PC-3 (cell line): ENCODE measurements around the gene ORMDL2. TPM values are rescaled to one million over a fixed set of nuclear protein-coding genes. Genes with fewer than 3 reads are reported as not detected.

Source experiments
- ATAC-seq: fragments of 200-7000 bp; cut with Tn5 transposase; 2 replicates; pipeline ENCODE4 v1.9.1; 2020; ENCODE audit warnings: mild to moderate bottlenecking, moderate library complexity
- BruUV-seq: library from RNA; stranded (reverse); fragments of 400-500 nt; replicated peaks from 2 replicates; lab custom pipeline; 2021; lab: Mats Ljungman, UMichigan
- CTCF ChIA-PET: fragments of 300-600 bp; sonication (Branson Sonifier 250); formaldehyde crosslinking; loops from one replicate; lab custom pipeline; 2022; ENCODE audit warnings: antibody characterized with exemption; lab: Charles Lee
- POLR2A ChIA-PET: fragments of 300-600 bp; sonication (Branson Sonifier 250); formaldehyde crosslinking; loops from one replicate; lab custom pipeline; 2022; ENCODE audit warnings: antibody characterized with exemption; ENCODE audit not compliant: unreplicated experiment; lab: Charles Lee
- DNase-seq: peaks from one replicate; pipeline ENCODE4 v3.0.0-alpha.2; 2015
- H2AFZ ChIP-seq: fragments of 300-600 bp; sonication (generic); 2 replicates; pipeline ENCODE4 v1.6.0; 2016; ENCODE audit warnings: antibody characterized with exemption, low read length
- H3F3A ChIP-seq: fragments of 300-600 bp; sonication (generic); one replicate; pipeline ENCODE4 v1.6.0; 2017; ENCODE audit warnings: antibody characterized with exemption, low read length, control low read depth, mild to moderate bottlenecking; ENCODE audit not compliant: unreplicated experiment
- H3K27ac ChIP-seq: fragments of 300-600 bp; sonication (generic); 2 replicates; pipeline ENCODE4 v1.5.1; 2016; ENCODE audit warnings: mild to moderate bottlenecking, low read length
- H3K27me3 ChIP-seq: fragments of 300-600 bp; sonication (generic); 2 replicates; pipeline ENCODE4 v1.6.1; 2016; ENCODE audit warnings: low read length, mixed read lengths
- H3K36me3 ChIP-seq: fragments of 300-600 bp; sonication (generic); 2 replicates; pipeline ENCODE4 v1.6.1; 2016; ENCODE audit warnings: low read depth, mixed run types, low read length, mixed read lengths
- H3K4me1 ChIP-seq: fragments of 300-600 bp; sonication (generic); 2 replicates; pipeline ENCODE4 v1.5.1; 2016; ENCODE audit warnings: low read length; ENCODE audit not compliant: insufficient read depth
- H3K4me2 ChIP-seq: fragments of 300-600 bp; sonication (generic); 2 replicates; pipeline ENCODE4 v1.6.0; 2016; ENCODE audit warnings: low read length
- H3K4me3 ChIP-seq: fragments of 300-600 bp; sonication (generic); 2 replicates; pipeline ENCODE4 v1.5.1; 2016; ENCODE audit warnings: mild to moderate bottlenecking, low read length, mixed read lengths
- H3K79me2 ChIP-seq: fragments of 300-600 bp; sonication (generic); 2 replicates; pipeline ENCODE4 v1.6.1; 2017; ENCODE audit warnings: low read length, mixed read lengths
- H3K9ac ChIP-seq: fragments of 300-600 bp; sonication (generic); 2 replicates; pipeline ENCODE4 v1.6.0; 2016; ENCODE audit warnings: mild to moderate bottlenecking, low read length
- H3K9me2 ChIP-seq: fragments of 300-600 bp; sonication (generic); replicated peaks from 2 replicates; pipeline ENCODE4 v1.6.1; 2016; ENCODE audit warnings: mixed run types, low read length, mixed read lengths
- H3K9me3 ChIP-seq: fragments of 300-600 bp; sonication (generic); 2 replicates; pipeline ENCODE4 v1.6.1; 2016; ENCODE audit warnings: low read length, mixed read lengths
- H4K20me1 ChIP-seq: fragments of 300-600 bp; sonication (generic); 2 replicates; pipeline ENCODE4 v1.6.1; 2016; ENCODE audit warnings: low read length, mixed read lengths
- EZH2 ChIP-seq: fragments of 300-600 bp; sonication (generic); IDR thresholded peaks from one replicate; pipeline ENCODE4 v1.6.1; 2017; ENCODE audit warnings: antibody characterized with exemption, mild to moderate bottlenecking, low read length; ENCODE audit not compliant: unreplicated experiment
- EZH2phosphoT487 ChIP-seq: fragments of 300-600 bp; sonication (generic); IDR thresholded peaks from 2 replicates; pipeline ENCODE4 v1.6.1; 2018; ENCODE audit warnings: mild to moderate bottlenecking, antibody characterized with exemption, low read length, borderline replicate concordance
- intact Hi-C: fragments of 100-400 bp; cut with micrococcal nuclease; formaldehyde crosslinking; loops from 2 replicates; pipeline ENCODE4 v1.9.0; 2023
- total RNA-seq: library from RNA; depleted of rRNA; stranded (reverse); fragments of >200 nt; gene quantifications from 2 replicates; pipeline ENCODE4 v1.2.3, GENCODE V29; 2014
- TF ChIP-seq, protein P1 (sequence below): fragments of 300-600 bp; sonication (generic); conservative IDR thresholded peaks from 2 replicates; pipeline ENCODE4 v1.5.1; 2017; ENCODE audit warnings: antibody characterized with exemption, low read depth, mild to moderate bottlenecking, low read length

Gene ORMDL2
- total RNA-seq, 1 experiment from 2014 or later: 19.2 TPM

DNA sequence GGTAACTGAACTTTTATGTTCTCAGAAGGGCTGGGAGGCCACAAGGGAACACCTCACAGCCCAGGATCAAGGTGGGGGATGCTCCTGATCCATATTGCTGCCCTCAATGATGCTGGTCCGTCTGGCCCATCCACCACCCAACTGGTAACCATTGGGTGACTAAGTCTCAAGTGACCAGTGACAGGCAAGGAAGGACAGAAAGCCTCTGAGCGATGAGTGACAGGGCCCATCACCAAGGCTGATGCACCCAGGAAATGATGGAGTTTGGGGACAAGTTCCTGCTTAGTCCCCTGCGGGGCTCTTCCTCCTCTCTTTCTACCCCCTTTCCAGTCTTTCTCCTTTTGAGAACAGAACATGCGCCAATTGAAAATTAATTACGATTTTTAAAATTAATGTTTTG, 27.5 kb downstream of the ORMDL2 start:
- Histone ChIP-seq H3F3A (no peaks in the 10 kb centered on the region), H4K20me1 (no peaks in the 10 kb centered on the region), H2AFZ (no peak overlapping the region), H3K27ac (no peak overlapping the region), H3K4me1 (peaks cover 9% of the 10 kb centered on the region), H3K9me2 (no peaks in the 10 kb centered on the region), H3K4me2 (no peak overlapping the region), H3K9me3 (no peaks in the 10 kb centered on the region), H3K27me3 (peaks cover 9% of the 10 kb centered on the region), H3K9ac (no peak overlapping the region), H3K4me3 (no peak overlapping the region), H3K79me2 (no peaks in the 10 kb centered on the region), H3K36me3 (no peaks in the 10 kb centered on the region)
- TF ChIP-seq EZH2: no peak
- TF ChIP-seq EZH2phosphoT487: no peak
- TF ChIP-seq, protein P1, sequence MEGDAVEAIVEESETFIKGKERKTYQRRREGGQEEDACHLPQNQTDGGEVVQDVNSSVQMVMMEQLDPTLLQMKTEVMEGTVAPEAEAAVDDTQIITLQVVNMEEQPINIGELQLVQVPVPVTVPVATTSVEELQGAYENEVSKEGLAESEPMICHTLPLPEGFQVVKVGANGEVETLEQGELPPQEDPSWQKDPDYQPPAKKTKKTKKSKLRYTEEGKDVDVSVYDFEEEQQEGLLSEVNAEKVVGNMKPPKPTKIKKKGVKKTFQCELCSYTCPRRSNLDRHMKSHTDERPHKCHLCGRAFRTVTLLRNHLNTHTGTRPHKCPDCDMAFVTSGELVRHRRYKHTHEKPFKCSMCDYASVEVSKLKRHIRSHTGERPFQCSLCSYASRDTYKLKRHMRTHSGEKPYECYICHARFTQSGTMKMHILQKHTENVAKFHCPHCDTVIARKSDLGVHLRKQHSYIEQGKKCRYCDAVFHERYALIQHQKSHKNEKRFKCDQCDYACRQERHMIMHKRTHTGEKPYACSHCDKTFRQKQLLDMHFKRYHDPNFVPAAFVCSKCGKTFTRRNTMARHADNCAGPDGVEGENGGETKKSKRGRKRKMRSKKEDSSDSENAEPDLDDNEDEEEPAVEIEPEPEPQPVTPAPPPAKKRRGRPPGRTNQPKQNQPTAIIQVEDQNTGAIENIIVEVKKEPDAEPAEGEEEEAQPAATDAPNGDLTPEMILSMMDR: no peak
- intact Hi-C loops: no loop called here
- ATAC-seq (no peak), DNase-seq (no peak)
- POLR2A ChIA-PET: no interaction called here
- CTCF ChIA-PET: no interaction called here
- no TSS peak for BruUV-seq

- Histone ChIP-seq H3K9ac (no peak overlapping the region), H2AFZ (no peak overlapping the region), H3K4me3 (no peak overlapping the region), H3K27ac (no peak overlapping the region), H3K9me3 (no peaks in the 10 kb centered on the region), H3K36me3 (no peaks in the 10 kb centered on the region), H3K4me2 (no peak overlapping the region), H3K79me2 (no peaks in the 10 kb centered on the region), H3K27me3 (peaks cover 14% of the 10 kb centered on the region), H4K20me1 (no peaks in the 10 kb centered on the region), H3K9me2 (no peaks in the 10 kb centered on the region), H3F3A (no peaks in the 10 kb centered on the region), H3K4me1 (peaks cover 9% of the 10 kb centered on the region)
- no TSS peak for BruUV-seq
- ChIA-PET CTCF (no interaction called here), POLR2A (no interaction called here)
- ATAC-seq (no peak), DNase-seq (no peak)
- intact Hi-C loops: no loop called here
- TF ChIP-seq, protein P1: no peak
- TF ChIP-seq EZH2 (no peak), EZH2phosphoT487 (no peak)
Observed at GRCh38 chr12:55845785-55846496, 28.1 kb downstream of the ORMDL2 start.

GRCh38 chr12:55847033-55847432, 29.2 kb downstream of the ORMDL2 start:
- H3F3A ChIP-seq: no peaks in the 10 kb centered on the region
- no peak overlapping the region for H3K4me3 ChIP-seq
- H3K4me1 ChIP-seq: peaks cover 9% of the 10 kb centered on the region
- peaks cover 14% of the 10 kb centered on the region for H3K27me3 ChIP-seq
- H4K20me1 ChIP-seq: no peaks in the 10 kb centered on the region
- ATAC-seq: no peak
- intact Hi-C loops: no loop called here
- H3K4me2 ChIP-seq: no peak overlapping the region
- CTCF ChIA-PET: no interaction called here
- H3K9ac ChIP-seq: no peak overlapping the region
- POLR2A ChIA-PET: interaction anchor here (0.5 kb wide), 1 partner anchor 1409 kb away, joined by 4 read pairs; no protein-coding TSS in a partner anchor
- H3K27ac ChIP-seq: no peak overlapping the region
- TF ChIP-seq EZH2phosphoT487 (no peak), EZH2 (no peak)
- TF ChIP-seq, protein P1: no peak
- no peak overlapping the region for H2AFZ ChIP-seq
- no peaks in the 10 kb centered on the region for H3K9me2 ChIP-seq
- H3K36me3 ChIP-seq: no peaks in the 10 kb centered on the region
- H3K9me3 ChIP-seq: no peaks in the 10 kb centered on the region
- BruUV-seq: no TSS peak
- DNase-seq: no peak
- H3K79me2 ChIP-seq: no peaks in the 10 kb centered on the region
